HG03103 (cell line): ENCODE data around the gene BCAP29.

Experiments used
- ATAC-seq: cut with Tn5 transposase; IDR thresholded peaks from one replicate; pipeline ENCODE4 v1.9.1; 2021; ENCODE audit warnings: low read depth; ENCODE audit not compliant: unreplicated experiment

Gene BCAP29

GRCh38 chr7:107581387-107582013, 1.5 kb downstream of the BCAP29 start:
- no peak for ATAC-seq

- no peak for ATAC-seq
Observed at GRCh38 chr7:107582875-107583274, 2.8 kb downstream of the BCAP29 start.

GRCh38 chr7:107584716-107585115, 4.7 kb downstream of the BCAP29 start:
- no peak for ATAC-seq

GRCh38 chr7:107588529-107589130, 8.6 kb downstream of the BCAP29 start:
- no peak for ATAC-seq

GRCh38 chr7:107591421-107591820, 11.4 kb downstream of the BCAP29 start:
- ATAC-seq = no peak

GRCh38 chr7:107592361-107593024, 12.4 kb downstream of the BCAP29 start:
- no peak for ATAC-seq

- ATAC-seq = no peak
Observed at GRCh38 chr7:107593025-107593410, 13.0 kb downstream of the BCAP29 start.

GRCh38 chr7:107594961-107595737, 15.1 kb downstream of the BCAP29 start:
- no peak for ATAC-seq

- no peak for ATAC-seq
Observed at GRCh38 chr7:107596881-107597581, 17.0 kb downstream of the BCAP29 start.

GRCh38 chr7:107597582-107597916, 17.5 kb downstream of the BCAP29 start:
- ATAC-seq = no peak

- ATAC-seq = no peak
Observed at GRCh38 chr7:107597953-107598352, 17.9 kb downstream of the BCAP29 start.

- ATAC-seq = no peak
Observed at GRCh38 chr7:107599262-107599661, 19.2 kb downstream of the BCAP29 start.

- ATAC-seq = no peak
Observed at GRCh38 chr7:107600816-107601215, 20.8 kb downstream of the BCAP29 start.

GRCh38 chr7:107605218-107605815, 25.3 kb downstream of the BCAP29 start:
- ATAC-seq = no peak

- no peak for ATAC-seq
Observed at GRCh38 chr7:107606303-107606702, 26.3 kb downstream of the BCAP29 start.

- ATAC-seq = no peak
Observed at GRCh38 chr7:107609811-107610261, 29.8 kb downstream of the BCAP29 start.

GRCh38 chr7:107610323-107610722, 30.3 kb downstream of the BCAP29 start:
- ATAC-seq = no peak

- ATAC-seq = no peak
Observed at GRCh38 chr7:107613439-107613838, 33.4 kb downstream of the BCAP29 start.

GRCh38 chr7:107613948-107614347, 33.9 kb downstream of the BCAP29 start:
- no peak for ATAC-seq

GRCh38 chr7:107614425-107614824, 34.4 kb downstream of the BCAP29 start:
- no peak for ATAC-seq
